GM18951 (cell line): Measurements from ENCODE around the gene AMER1.
"Not testable (repeated sequence)": the region's sequence is repeated elsewhere in the genome, so short reads cannot be mapped to it uniquely, and the experiment has no call there.

Experiments
- POLR2A ChIP-seq: IDR thresholded peaks from 4 replicates; pipeline ENCODE4 v1.6.1; 2011; ENCODE audit warnings: mild to moderate bottlenecking; ENCODE audit not compliant: insufficient read length, insufficient read depth; ENCODE audit errors: extremely low read depth
- in situ Hi-C: fragments of 300-500 bp; cut with MboI; formaldehyde crosslinking; loops from one replicate; pipeline ENCODE4 v1.12.0; 2022; ENCODE audit warnings: low sequenced_read_pairs, mixed read lengths, inconsistent platforms; ENCODE audit not compliant: unreplicated experiment

AMER1 gene

GRCh38 chrX:64205441-64205734 is at the start of gene AMER1:
AMER1 (minus strand) TSS chrX:64205708; CDS start chrX:64193286, 12,422 bp downstream.
- in situ Hi-C loops = no loop called here
- TF ChIP-seq POLR2A = no peak

GRCh38 chrX:64230123-64230970 is 24.8 kb upstream of the AMER1 start, which contains the start of gene ASB12:
ASB12 (minus strand) TSS chrX:64230607; CDS start chrX:64225650, 4,957 bp downstream.
- in situ Hi-C loops = no loop called here
- no peak for TF ChIP-seq POLR2A

- in situ Hi-C loops = no loop called here
- no peak for TF ChIP-seq POLR2A
Measured at GRCh38 chrX:64229154-64229553, 23.6 kb upstream of the AMER1 start.

- in situ Hi-C loops = no loop called here
- no peak for TF ChIP-seq POLR2A
Measured at GRCh38 chrX:64218023-64218422, 12.5 kb upstream of the AMER1 start.

GRCh38 chrX:64213989-64214388 is 8.5 kb upstream of the AMER1 start:
- in situ Hi-C loops = not testable (repeated sequence)

DNA sequence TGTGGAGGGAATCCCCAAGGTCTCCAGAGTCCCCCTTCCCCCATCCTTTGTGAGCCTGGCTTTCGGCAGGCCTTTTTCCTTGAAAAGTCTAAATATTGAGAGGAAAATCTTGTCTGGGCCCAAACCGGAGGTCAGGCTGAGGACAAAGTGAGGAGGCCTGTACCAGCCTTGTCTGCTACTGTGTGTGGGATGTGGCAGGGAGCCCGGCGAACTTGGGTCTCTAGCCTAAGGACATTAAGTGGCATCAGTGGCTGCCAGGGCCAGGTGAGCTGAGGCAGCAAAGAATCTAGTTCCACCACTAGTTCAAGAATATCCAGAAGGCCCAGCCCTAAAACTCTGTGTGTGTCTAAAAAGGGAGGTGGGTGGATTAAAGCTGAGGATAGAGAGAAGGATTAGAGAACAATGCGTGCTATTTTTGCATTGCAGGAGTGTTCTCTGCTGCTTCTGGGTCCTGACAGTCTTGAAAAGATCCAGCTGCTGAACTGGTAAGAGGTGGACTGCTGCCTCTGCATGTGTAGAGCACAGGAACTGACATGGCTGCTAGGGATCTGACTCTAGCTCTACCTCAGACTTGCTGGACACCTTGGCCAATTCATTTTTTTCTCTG is 1.2 kb upstream of the AMER1 start:
- no peak for TF ChIP-seq POLR2A
- in situ Hi-C loops = no loop called here

DNA sequence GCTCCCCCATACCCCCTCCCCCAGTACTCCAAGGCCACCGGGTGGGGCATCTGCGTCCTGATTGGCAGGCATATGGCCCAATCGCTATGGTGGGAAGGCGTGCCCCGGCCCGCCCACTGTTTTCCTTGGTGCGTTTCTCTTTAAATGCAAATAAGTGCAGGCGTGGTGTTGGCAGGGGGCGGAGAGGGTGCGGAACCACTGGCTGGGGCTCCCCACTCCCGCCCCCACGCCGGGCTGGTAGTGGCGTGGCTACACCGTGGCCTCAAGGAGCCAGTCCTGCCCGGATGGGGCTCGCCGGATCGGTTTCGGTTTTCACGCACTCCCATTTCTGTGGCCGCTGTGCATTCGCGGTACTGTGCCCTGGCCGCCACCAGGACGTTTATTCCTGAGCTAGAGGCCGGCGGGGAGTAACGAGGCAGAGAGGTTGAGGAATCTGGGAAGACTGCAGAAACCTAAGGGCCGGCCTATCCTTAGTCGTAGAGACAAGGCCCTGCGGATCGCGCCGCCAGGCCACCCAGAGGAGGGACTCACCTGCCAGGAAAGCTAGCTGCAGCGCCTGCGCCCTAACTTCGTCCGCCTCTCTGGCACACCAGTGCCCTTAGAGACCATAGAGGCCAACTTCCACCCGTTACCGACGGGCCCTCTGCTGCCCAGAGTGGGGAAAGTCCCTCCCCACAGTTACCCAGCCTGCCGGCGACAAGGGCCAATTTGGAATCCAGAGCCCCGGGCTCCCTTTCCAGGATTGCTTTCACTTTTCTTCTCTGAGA is 410 bp upstream of the AMER1 start:
- in situ Hi-C loops = no loop called here

GRCh38 chrX:64204701-64205440 is 637 bp downstream of the AMER1 start:
- in situ Hi-C loops = no loop called here
- no peak for TF ChIP-seq POLR2A

More for the DNA sequence above, 410 bp upstream of the AMER1 start:
- peak; percentile 73 for TF ChIP-seq POLR2A

GRCh38 chrX:64204252-64204651 is 1.3 kb downstream of the AMER1 start:
- in situ Hi-C loops = no loop called here

GRCh38 chrX:64202808-64203325 is 2.6 kb downstream of the AMER1 start:
- in situ Hi-C loops = no loop called here
- TF ChIP-seq POLR2A = no peak

More at GRCh38 chrX:64204252-64204651, 1.3 kb downstream of the AMER1 start:
- TF ChIP-seq POLR2A = no peak

- TF ChIP-seq POLR2A = no peak
- in situ Hi-C loops = no loop called here
Measured at GRCh38 chrX:64198036-64198435, 7.5 kb downstream of the AMER1 start.

DNA sequence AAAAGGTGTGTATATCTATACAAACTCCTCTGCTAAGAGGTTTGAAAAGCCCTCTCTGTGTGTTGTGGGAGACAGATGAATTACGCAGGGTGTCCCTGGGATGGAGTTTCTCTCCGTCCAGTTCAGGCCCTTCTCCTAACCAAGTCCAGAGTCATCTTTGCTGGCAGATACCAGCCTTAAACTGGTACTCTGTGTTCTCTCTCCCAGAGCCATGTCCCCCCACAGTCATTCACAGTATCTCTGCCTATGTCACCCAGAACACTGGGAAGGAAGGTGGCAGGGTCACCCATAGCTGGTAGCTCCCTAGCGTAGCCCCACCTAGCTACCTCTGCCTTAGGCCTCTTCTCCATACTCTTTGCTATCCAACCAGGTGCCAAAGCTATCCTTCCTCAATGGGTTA is 8.9 kb downstream of the AMER1 start:
- TF ChIP-seq POLR2A = no peak
- in situ Hi-C loops = no loop called here

DNA sequence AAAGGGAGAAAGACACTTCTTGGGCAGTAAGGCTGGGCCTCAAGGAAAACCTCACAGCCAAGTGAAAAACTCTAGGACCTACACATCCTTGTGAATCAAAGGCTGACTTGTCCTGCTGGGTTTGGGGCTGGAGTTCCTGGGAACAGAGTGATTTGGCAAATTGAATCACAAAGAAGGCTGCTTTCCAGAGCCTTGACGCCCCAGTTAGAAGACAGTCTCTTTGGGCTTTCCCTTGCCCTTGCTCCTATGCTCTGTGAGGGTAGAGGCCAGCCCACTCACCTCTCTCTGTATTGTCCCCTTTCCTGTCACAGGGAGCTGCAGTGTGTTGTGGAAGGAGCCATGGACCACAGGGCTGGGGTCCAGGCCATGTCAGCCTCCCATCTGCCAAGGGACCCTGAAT is 9.6 kb downstream of the AMER1 start:
- TF ChIP-seq POLR2A = no peak
- in situ Hi-C loops = no loop called here
